HG02870 (cell line): ENCODE data around the gene A3GALT2.

Experiments
- ATAC-seq: cut with Tn5 transposase; IDR thresholded peaks from one replicate; pipeline ENCODE4 v1.9.1; 2021; ENCODE audit warnings: mild to moderate bottlenecking, moderate library complexity; ENCODE audit not compliant: unreplicated experiment

The A3GALT2 gene

DNA sequence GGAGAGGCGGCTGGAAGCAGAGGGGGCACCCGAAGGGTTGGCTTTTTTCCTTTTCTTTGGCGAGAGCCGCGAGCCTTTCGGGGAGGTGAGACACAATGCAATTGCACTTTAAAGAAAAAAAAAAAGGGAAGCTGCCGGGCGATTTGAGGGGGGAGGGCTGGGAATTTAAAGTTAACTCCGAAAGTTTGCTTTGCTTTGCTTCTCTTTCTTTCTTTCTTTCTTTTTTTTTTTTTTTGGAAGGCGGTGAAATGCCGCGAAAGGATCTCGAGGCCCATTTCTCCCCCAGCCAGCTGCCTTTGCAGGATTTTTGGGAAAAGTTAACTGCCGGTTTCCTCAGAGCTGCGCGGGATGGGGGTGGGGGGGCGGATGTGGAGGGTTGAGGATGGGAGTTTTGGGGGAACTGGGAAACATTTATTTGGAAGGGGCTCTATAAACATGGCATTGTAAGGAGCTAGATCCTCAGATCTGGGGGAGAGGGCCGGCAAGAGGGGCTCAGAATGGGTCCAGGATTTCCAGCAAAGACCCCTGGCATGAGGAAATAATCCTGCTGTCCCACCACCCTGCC lies 63.6 kb downstream of the A3GALT2 start:
- no peak for ATAC-seq
